HepG2 (cell line): ENCODE measurements around the gene GSTA1. TPM values are rescaled to one million over a fixed set of nuclear protein-coding genes. Genes with fewer than 3 reads are reported as not detected.

Source experiments
- BATF2 ChIP-seq: sonication (generic); formaldehyde crosslinking; IDR thresholded peaks from 2 replicates; pipeline ENCODE4 v1.8.0; 2022; ENCODE audit warnings: mild to moderate bottlenecking, missing genetic modification reagents, moderate library complexity
- CENPX ChIP-seq: sonication (generic); formaldehyde crosslinking; IDR thresholded peaks from 2 replicates; pipeline ENCODE4 v1.9.0; 2021; ENCODE audit warnings: mild to moderate bottlenecking, missing genetic modification reagents, moderate library complexity
- GLI4 ChIP-seq: sonication (generic); formaldehyde crosslinking; IDR thresholded peaks from 2 replicates; pipeline ENCODE4 v1.5.1; 2020; ENCODE audit warnings: missing genetic modification reagents, mild to moderate bottlenecking, moderate library complexity, borderline replicate concordance
- HOXD1 ChIP-seq: sonication (generic); formaldehyde crosslinking; IDR thresholded peaks from 2 replicates; pipeline ENCODE4 v1.5.0; 2020; ENCODE audit warnings: missing genetic modification reagents
- JDP2 ChIP-seq: sonication (generic); formaldehyde crosslinking; IDR thresholded peaks from 2 replicates; pipeline ENCODE4 v1.8.1; 2022; ENCODE audit warnings: missing genetic modification reagents, borderline replicate concordance
- MEIS2 ChIP-seq: sonication (generic); formaldehyde crosslinking; IDR thresholded peaks from 2 replicates; pipeline ENCODE4 v1.9.0; 2021; ENCODE audit warnings: mild to moderate bottlenecking, missing genetic modification reagents
- MTF2 ChIP-seq: sonication (generic); formaldehyde crosslinking; IDR thresholded peaks from 2 replicates; pipeline ENCODE4 v1.5.0; 2020; ENCODE audit warnings: missing genetic modification reagents, borderline replicate concordance
- MXD4 ChIP-seq: IDR thresholded peaks from 2 replicates; pipeline ENCODE4 v1.6.1; 2016; ENCODE audit warnings: mild to moderate bottlenecking, missing biosample characterization, missing genetic modification reagents
- NAIF1 ChIP-seq: sonication (generic); formaldehyde crosslinking; IDR thresholded peaks from 2 replicates; pipeline ENCODE4 v1.5.0; 2020; ENCODE audit warnings: mild to moderate bottlenecking, missing genetic modification reagents, borderline replicate concordance
- POGZ ChIP-seq: sonication (generic); formaldehyde crosslinking; IDR thresholded peaks from 2 replicates; pipeline ENCODE4 v1.4.0; 2020; ENCODE audit warnings: mild to moderate bottlenecking, missing genetic modification reagents
- RFX1 ChIP-seq: fragments of 450-650 bp; IDR thresholded peaks from 2 replicates; pipeline ENCODE4 v1.6.1; 2017
- RORA ChIP-seq: sonication (generic); formaldehyde crosslinking; IDR thresholded peaks from 2 replicates; pipeline ENCODE4 v1.5.0; 2020; ENCODE audit warnings: mild to moderate bottlenecking, missing genetic modification reagents, moderate library complexity
- SALL1 ChIP-seq: sonication (generic); formaldehyde crosslinking; IDR thresholded peaks from 2 replicates; pipeline ENCODE4 v1.8.0; 2022; ENCODE audit warnings: mild to moderate bottlenecking, missing genetic modification reagents
- SALL2 ChIP-seq: sonication (generic); formaldehyde crosslinking; IDR thresholded peaks from 2 replicates; pipeline ENCODE4 v1.8.1; 2023; ENCODE audit warnings: mild to moderate bottlenecking, missing genetic modification reagents, inconsistent platforms
- SIX1 ChIP-seq: sonication (generic); formaldehyde crosslinking; IDR thresholded peaks from 2 replicates; pipeline ENCODE4 v1.4.0; 2020; ENCODE audit warnings: missing genetic modification reagents, borderline replicate concordance
- TOPORS ChIP-seq: sonication (generic); formaldehyde crosslinking; IDR thresholded peaks from 2 replicates; pipeline ENCODE4 v1.8.0; 2023; ENCODE audit warnings: mild to moderate bottlenecking, missing genetic modification reagents
- ZBTB21 ChIP-seq: sonication (generic); formaldehyde crosslinking; IDR thresholded peaks from 2 replicates; pipeline ENCODE4 v1.4.0; 2020; ENCODE audit warnings: missing genetic modification reagents
- ZFP1 ChIP-seq: IDR thresholded peaks from 2 replicates; pipeline ENCODE4 v1.6.1; 2016
- ZFP41 ChIP-seq: sonication (generic); formaldehyde crosslinking; IDR thresholded peaks from 2 replicates; pipeline ENCODE4 v1.4.0; 2020; ENCODE audit warnings: mild to moderate bottlenecking, missing genetic modification reagents, borderline replicate concordance
- ZMYM2 ChIP-seq: sonication (generic); formaldehyde crosslinking; IDR thresholded peaks from 2 replicates; pipeline ENCODE4 v1.8.0; 2022; ENCODE audit warnings: mild to moderate bottlenecking, missing genetic modification reagents
- ZNF205 ChIP-seq: IDR thresholded peaks from 2 replicates; pipeline ENCODE4 v1.6.1; 2018; ENCODE audit warnings: missing biosample characterization, missing genetic modification reagents
- ZNF263 ChIP-seq: sonication (generic); formaldehyde crosslinking; IDR thresholded peaks from 2 replicates; pipeline ENCODE4 v1.4.0; 2020; ENCODE audit warnings: missing genetic modification reagents
- ZNF329 ChIP-seq: sonication (generic); formaldehyde crosslinking; IDR thresholded peaks from 2 replicates; pipeline ENCODE4 v1.9.0; 2021; ENCODE audit warnings: low read depth, mild to moderate bottlenecking, missing genetic modification reagents
- ZNF761 ChIP-seq: sonication (generic); formaldehyde crosslinking; conservative IDR thresholded peaks from 2 replicates; pipeline ENCODE4 v1.4.0; 2020; ENCODE audit warnings: mild to moderate bottlenecking, missing genetic modification reagents
- polyA plus RNA-seq, 8 experiments: library from polyadenylated mRNA; depleted of rRNA in 3 of 8; stranded (reverse) in 7 of 8; unstranded in 1 of 8; fragments of >200 nt; fragmentation: Illumina TruSeq in 4 of 8; extraction: Trizol in 4 of 8; gene quantifications; 2 replicates each; pipeline versions ENCODE4 v1.2.1 to v1.2.3, GENCODE V29; 2011 to 2016; ENCODE audit warnings: low read depth in 4 of 8, missing spikeins in 1 of 8, mixed read lengths in 1 of 8; ENCODE audit not compliant: insufficient read depth in 1 of 8
- total RNA-seq, 5 experiments: library from RNA; depleted of rRNA; stranded (reverse); fragments of >200 nt; fragmentation: Illumina TruSeq; extraction: Trizol; gene quantifications; 2 replicates each; pipeline ENCODE4 v1.2.3, GENCODE V29; 2016; ENCODE audit warnings: low read depth in 1 of 5
- TF ChIP-seq, protein P1 (sequence below): sonication (generic); formaldehyde crosslinking; IDR thresholded peaks from 2 replicates; pipeline ENCODE4 v1.8.0; 2022; ENCODE audit warnings: missing genetic modification reagents, mild to moderate bottlenecking, moderate library complexity, borderline replicate concordance
- TF ChIP-seq, protein P2 (sequence below): sonication (generic); formaldehyde crosslinking; IDR thresholded peaks from 2 replicates; pipeline ENCODE4 v1.5.0; 2020; ENCODE audit warnings: mild to moderate bottlenecking, missing genetic modification reagents

GSTA1 gene
- total and polyA plus RNA-seq, 2 of the 13 experiments (the other 11 are each of a cell fraction or from before 2014, with no cell fraction given): 6.2 to 282 TPM

DNA sequence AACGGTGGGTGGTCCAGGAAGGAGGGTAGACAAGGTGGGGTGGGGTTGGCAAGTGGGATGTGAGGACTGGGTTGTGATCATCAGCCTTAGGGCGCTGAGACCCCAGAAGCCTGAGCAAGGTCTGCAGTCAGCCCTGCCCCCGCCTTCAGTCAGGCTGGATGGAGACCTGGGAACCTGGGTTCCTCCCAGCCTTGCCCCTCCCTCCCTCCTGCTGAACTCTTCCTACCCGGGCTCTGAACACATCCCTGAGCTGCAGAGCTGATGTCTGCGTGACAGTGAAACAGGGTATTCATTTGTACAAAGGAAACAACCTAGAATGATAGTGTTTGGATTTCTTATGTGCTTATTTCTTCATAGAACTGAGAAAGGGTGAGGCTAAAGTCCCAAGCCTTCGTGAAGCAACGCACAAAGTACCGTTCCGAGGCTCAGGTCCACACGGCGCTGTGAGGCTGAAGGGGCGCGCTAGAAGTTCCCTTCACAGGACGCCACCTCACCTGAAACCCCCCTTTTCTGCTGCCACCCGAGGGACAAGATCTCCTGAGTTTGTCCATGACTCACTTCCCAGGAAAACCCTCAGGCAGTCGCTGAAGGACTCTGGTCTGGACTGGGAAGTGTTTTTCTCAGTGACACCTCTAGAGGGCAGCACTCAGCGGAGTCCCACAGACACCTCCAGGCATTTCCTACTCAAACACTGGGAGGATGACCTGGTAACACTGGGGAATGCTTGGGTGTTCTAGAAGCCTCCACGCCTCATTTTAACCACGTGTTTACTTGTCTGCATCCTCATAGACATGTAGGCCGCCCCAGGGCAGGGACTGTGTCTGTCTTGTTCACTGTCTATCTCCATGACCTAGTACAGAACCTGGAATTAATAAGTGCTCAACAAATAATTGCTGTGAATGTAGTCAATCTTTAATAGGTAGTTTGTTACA, 35.8 kb upstream of the GSTA1 start (continued):
- no peak for TF ChIP-seq RORA (CRISPR knock-in tag)
- TF ChIP-seq, protein P1, sequence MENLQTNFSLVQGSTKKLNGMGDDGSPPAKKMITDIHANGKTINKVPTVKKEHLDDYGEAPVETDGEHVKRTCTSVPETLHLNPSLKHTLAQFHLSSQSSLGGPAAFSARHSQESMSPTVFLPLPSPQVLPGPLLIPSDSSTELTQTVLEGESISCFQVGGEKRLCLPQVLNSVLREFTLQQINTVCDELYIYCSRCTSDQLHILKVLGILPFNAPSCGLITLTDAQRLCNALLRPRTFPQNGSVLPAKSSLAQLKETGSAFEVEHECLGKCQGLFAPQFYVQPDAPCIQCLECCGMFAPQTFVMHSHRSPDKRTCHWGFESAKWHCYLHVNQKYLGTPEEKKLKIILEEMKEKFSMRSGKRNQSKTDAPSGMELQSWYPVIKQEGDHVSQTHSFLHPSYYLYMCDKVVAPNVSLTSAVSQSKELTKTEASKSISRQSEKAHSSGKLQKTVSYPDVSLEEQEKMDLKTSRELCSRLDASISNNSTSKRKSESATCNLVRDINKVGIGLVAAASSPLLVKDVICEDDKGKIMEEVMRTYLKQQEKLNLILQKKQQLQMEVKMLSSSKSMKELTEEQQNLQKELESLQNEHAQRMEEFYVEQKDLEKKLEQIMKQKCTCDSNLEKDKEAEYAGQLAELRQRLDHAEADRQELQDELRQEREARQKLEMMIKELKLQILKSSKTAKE (CRISPR knock-in tag): no peak
- TF ChIP-seq BATF2: no peak
- TF ChIP-seq JDP2 (CRISPR knock-in tag): no peak
- 0 out of 2 replicates have a peak, but pooled peaks have one; percentile 23 for TF ChIP-seq MEIS2 (CRISPR knock-in tag)
- TF ChIP-seq SALL2 (CRISPR knock-in tag): no peak
- no peak for TF ChIP-seq ZMYM2 (CRISPR knock-in tag)
- no peak for TF ChIP-seq CENPX
- no peak for TF ChIP-seq RFX1
- 0 out of 2 replicates have a peak, but pooled peaks have one; percentile 21 for TF ChIP-seq SIX1
- TF ChIP-seq ZNF263 (CRISPR knock-in tag): no peak
- TF ChIP-seq ZNF761 (CRISPR knock-in tag): no peak
- no peak for TF ChIP-seq ZFP41 (CRISPR knock-in tag)
- TF ChIP-seq ZFP1 (CRISPR knock-in tag): no peak
- TF ChIP-seq ZNF205 (CRISPR knock-in tag): no peak
- no peak for TF ChIP-seq MTF2 (CRISPR knock-in tag)
- TF ChIP-seq HOXD1 (CRISPR knock-in tag): no peak
- no peak for TF ChIP-seq TOPORS (CRISPR knock-in tag)
- TF ChIP-seq ZNF329: no peak
- peak; percentile 68; the same call in 1 of the 2 replicates for TF ChIP-seq POGZ (CRISPR knock-in tag)
- 0 out of 2 replicates have a peak, but pooled peaks have one; percentile 27 for TF ChIP-seq ZBTB21
- TF ChIP-seq MXD4 (CRISPR knock-in tag): no peak
- peak; percentile 58; the same call in 1 of the 2 replicates for TF ChIP-seq GLI4 (CRISPR knock-in tag)
- TF ChIP-seq SALL1 (CRISPR knock-in tag): peak; percentile 56; the same call in 1 of the 2 replicates
- no peak for TF ChIP-seq NAIF1
- TF ChIP-seq, protein P2, sequence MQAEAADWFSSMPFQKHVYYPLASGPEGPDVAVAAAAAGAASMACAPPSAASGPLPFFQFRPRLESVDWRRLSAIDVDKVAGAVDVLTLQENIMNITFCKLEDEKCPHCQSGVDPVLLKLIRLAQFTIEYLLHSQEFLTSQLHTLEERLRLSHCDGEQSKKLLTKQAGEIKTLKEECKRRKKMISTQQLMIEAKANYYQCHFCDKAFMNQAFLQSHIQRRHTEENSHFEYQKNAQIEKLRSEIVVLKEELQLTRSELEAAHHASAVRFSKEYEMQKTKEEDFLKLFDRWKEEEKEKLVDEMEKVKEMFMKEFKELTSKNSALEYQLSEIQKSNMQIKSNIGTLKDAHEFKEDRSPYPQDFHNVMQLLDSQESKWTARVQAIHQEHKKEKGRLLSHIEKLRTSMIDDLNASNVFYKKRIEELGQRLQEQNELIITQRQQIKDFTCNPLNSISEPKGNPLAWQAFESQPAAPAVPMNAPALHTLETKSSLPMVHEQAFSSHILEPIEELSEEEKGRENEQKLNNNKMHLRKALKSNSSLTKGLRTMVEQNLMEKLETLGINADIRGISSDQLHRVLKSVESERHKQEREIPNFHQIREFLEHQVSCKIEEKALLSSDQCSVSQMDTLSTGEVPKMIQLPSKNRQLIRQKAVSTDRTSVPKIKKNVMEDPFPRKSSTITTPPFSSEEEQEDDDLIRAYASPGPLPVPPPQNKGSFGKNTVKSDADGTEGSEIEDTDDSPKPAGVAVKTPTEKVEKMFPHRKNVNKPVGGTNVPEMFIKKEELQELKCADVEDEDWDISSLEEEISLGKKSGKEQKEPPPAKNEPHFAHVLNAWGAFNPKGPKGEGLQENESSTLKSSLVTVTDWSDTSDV (CRISPR knock-in tag): no peak
